ENCODE measurements around the gene GALNT13.

GALNT13 gene

DNA sequence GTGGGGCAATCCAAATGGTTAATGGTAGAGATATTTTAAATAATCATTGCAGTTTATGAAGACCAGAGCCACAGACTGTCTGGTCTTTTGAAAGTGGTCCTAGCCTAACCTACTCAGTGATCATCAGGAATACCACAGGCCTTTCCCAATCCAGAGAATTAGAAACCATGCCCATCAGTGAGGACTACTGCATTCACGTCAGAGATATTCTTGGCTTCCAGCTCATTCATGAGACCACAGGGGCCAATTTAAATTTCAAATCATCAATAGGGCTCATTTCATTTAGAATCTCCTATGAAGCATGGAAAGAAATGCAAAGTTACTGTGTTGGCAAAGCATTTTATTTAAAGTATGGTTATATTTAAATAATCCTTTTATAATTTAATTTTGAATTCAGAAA is 464.5 kb downstream of the GALNT13 start:
- DNase-seq: no peak

DNA sequence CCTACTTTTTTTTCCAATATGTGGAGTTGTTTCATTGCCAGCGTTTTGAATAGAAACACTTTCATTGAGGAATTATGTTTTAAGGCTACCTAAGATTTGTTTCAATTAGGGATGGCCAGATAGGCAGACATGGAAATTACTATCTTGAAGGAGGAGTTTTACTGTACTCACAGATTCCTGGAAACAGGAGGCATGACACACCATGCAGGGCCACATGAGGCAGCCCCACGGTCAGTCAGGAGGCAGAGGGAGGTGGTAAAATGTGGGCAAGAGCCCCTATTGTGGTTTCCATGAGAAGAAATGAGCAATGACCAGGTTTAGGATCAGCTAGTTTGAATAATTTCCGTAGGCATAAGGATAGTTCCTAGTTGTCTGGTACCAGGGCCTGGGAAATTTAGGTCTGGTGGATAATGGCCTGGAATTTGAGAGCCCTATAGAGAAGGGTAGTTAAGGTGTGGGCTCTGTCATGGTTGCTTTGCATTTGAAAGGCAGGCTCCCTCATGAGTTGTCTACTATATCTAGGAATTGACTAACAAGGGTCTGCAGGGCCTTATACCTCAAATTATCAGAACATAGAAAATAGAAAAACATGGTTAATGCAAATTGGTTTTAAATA is 466.7 kb downstream of the GALNT13 start:
- DNase-seq: peak; percentile 81

DNA sequence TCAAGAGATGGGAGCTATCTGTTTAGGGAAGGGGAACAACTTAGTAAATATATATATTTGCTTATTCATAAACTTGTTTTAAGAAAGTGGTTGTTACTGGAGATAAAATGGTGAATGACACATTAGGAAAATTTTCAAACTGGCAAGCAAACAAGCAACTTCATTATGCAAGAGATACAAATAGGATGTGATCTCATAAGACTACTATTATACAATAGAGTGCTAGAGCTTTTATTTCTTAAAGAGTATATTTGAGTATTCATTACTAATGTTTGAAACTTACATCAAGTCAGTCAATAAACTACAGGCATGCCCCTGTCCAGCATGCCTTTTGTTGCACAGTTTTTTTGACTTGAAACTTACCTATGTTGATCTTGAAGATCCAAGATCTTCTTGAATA is 471.6 kb downstream of the GALNT13 start:
- no peak for DNase-seq

DNA sequence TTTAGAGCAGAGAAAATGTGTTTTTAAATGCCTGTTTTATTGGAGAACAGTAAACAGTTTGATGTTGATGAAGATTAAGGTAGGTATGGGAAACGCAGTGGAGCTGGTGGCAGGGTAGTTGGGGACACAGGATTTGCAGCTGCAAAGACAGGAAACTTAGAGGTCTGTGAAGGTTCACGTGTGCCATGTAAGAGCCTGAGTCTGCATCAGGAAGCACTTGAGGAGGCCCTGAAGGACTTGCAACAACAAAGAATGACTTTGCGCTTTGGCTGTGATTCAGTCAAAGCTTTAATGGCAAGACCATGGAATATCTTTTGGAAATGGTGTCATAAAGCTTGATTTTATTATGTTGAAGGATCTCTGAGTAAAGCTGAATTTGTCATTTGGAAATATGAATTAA is 479.2 kb downstream of the GALNT13 start:
- no peak for DNase-seq

DNA sequence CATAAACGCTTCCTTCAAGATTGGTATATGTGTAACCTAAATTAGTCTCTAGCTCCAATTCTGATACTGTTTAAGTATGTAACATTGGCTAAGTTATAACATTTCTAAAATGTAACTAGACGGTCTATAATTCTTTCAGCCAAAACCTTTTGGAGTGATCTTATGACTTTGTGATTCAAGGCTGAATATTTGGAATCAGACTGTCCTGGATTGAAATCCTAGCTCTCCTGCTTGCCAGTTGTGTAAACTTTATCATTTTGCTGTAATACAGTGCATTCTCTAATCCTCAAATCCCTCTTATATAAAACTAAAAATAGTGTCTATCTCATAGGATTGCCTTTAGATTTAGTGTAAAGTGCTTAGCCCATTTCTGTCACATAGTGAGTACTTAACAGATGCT is 489.6 kb downstream of the GALNT13 start:
- no peak for DNase-seq

DNA sequence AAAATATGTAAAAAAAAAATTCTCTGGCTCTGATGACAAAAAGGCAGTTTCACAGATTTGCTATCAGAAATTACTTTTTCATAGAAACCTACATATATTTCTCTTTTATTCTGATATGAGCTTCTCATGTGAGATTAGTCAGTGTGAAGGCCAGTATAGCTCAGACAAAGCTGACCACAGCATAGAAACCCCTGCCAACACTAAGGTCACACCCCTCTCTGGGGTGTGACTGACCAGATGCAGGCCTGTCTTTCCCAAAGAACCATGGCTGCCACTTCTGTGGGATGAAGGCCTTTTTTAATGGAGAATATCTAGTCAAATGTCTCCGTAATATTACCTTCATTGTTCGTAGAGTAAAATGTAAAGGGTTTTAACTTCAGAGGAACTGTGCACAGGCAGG is 496.4 kb downstream of the GALNT13 start:
- no peak for DNase-seq

DNA sequence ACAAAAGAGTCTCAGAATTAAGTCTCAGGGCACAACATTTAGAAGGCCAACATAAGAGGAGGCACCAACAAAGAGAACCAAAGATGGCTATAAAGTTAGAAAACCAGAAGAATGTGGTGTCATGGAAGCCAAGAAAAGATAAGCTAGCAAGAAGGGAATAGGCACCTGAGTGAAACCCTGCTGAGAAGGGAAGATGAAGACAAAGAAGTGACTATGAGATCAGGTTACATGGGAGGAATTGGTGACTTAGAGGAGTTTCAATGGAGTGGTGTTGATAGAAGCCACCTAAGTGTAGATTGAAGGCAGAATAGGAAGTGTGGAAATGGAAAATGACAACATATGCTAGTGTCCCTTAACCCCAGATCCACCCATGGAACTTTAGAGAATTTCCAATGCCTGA is 499.2 kb downstream of the GALNT13 start:
- DNase-seq: no peak

DNA sequence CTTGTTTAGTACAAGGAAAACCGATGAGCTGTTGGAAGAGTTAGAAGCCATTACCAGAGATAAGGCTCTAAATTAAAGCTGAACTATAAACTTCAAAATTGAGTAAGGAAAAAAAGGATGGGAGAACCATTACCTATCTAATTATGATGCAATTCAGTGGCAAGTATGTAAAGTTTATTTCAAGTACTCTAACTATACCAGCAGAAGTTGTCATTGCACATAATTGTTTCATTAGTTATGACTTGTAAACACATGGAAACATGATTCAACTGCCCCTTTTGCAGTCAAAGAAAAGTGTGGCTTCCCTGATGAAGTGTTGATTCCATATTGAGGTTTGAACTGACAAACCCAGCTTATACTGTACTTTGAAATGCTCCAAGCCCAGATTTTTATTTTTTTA is 502.7 kb downstream of the GALNT13 start:
- no peak for DNase-seq

DNA sequence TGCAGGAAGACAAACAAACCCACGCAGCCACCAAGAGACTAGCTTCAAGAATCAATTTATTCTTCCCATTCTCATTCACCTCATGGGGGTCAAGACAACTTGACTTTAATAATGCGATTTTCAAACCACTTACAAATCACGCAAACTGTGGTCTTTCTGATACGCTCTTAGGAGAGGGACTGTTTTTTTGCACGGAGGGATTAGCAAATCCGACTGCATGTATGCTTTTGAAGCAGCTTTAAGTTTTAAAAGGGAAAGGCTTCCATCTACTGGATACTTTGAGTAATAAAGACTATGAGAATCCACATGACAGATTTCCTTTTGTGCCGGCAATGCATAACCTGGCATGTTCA is 503.8 kb downstream of the GALNT13 start:
- DNase-seq: no peak

DNA sequence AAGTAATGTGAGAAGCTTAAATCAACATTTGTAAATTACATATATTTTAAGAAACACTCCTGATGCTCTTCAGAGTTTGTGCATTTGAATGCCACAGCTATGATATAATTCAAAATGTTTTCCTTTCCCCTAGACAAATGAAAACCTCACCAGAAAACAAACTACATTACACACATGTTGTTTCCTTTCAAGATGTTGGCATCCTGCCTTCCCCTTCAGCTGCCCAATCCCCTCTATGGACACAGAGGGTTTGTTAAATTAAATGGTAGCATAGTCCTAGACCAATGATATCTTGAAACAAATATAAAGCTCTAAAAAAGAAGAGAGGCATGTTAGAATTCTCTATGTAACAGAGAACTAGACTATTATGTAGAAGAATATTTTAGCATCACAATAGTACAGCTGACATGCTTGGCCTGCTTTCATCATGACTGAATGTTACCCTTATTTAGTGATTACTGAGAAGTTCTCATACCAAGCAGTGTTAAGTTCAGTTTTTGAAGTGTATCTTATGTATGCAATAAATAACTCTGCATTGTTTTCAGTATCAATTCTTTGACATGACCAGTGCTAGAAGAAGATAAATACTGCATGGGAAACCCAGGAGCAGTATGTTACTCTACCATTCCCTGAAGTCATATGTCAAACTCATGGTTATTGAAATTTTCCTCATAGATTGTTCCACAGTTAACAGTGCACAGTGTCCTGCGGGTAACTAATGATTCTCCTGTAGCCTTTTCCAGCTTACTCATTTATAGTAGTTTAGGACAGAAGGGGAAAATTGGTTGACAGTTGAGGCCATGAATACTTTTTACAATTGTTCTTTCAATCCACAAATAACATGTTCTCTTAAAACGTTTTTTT is 510.4 kb downstream of the GALNT13 start:
- DNase-seq: no peak

DNA sequence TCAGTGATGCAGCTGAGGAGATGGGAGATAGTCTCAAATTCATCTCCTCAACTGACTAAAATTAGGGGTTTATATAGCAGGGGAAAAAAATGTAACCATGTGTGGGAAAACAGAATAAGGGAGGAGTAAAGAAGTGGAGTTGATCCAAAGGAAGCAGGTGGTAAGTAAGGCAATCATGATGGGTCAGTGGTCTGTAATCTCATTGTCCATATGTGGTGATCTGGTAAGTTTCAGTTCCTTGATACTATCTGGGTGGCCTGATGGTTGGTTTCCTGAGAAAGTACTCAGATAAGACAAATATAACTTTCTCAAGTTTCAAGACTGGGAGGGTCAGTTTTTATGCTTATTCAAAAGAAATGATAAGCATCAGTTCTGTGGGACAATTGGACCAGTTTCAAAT is 514.5 kb downstream of the GALNT13 start:
- DNase-seq: no peak

DNA sequence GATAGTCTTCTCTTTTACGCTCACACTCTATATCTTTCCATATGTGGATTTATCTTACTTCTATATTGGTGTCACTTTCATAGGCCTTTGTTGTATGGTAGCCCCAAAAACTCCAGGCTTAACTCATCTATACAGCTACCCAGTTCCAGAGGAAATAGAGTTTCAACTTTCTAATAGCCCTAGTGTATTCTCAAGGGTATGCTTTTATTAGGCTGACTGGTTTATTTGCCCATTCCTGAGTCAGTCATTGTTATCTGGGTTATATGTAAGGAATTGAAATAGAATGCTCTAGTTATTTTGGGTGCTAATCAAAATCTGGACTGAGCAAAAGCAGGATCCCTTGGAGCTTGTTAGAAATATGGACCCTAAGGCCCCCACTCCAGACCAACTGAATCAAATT is 519.3 kb downstream of the GALNT13 start:
- no peak for DNase-seq

DNA sequence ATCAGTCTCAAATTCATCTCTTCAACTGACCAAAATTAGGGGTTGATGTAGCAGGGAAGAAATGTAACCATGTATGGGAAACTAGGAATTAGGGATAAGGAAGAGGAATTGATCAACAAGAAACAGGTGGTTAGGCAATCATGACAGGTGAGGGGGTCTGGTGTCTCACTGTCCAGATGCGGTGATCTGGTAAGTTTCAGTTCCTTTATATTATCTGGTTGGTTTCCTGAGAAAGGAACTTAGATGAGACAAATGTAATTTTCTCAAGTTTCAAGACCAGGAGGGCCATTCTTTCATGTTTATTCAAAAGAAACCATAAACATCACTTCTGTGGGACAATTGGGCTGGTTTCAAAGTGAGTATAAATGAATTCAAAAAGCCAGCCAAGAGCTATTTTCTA is 520.5 kb downstream of the GALNT13 start:
- DNase-seq: no peak

DNA sequence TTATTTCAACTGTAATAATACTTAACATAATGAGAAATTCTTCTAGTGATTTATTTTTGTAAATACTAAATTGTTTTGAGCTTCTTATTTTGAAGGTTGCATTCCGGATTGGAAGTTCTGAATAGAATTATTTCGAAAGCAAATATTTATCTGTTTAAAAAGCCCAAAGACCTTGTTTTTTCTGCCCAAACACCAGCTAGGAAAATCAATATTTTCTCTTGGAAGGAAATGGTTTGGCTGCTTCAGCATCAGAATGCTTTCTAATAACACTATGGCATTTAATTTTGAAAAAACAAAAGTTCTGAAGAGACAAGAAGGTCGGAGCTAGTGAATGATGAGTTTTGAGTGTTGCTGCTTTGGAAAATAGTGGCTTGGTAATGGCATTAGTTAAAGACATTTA is 522.9 kb downstream of the GALNT13 start:
- DNase-seq: no peak

DNA sequence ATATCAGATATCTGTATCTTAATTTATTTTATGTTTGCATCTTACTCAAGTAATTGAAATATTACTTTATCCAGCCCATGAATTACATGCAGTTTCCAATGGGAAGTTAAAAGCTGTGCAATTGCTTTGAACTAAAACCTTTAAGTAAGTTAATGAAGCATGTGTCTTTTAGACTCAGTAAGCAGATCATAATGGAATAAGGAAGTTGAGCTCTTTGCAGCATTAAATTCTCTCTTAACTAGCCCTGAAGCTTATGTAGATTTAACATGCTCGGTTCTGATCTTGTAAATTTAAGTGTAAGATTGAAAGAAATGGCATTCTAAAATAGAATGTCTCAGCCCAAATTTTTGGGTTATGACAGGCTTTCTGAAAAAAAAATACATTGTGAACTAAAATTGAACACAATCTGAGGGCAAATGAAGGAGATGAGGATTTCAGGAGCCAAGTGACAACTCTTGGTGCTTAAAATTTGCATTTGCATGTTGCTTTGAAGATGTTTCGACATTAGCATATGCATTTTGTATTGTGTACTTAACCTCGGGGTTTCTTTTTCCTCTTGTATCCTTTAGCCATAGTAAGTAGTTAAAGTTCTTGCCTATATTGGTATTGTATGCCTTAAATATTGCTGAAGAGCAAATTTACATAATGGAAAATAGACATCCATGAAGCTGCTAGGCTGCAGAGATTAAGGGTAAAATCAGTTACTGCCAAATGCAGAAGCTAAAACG is 529.0 kb downstream of the GALNT13 start:
- no peak for DNase-seq

DNA sequence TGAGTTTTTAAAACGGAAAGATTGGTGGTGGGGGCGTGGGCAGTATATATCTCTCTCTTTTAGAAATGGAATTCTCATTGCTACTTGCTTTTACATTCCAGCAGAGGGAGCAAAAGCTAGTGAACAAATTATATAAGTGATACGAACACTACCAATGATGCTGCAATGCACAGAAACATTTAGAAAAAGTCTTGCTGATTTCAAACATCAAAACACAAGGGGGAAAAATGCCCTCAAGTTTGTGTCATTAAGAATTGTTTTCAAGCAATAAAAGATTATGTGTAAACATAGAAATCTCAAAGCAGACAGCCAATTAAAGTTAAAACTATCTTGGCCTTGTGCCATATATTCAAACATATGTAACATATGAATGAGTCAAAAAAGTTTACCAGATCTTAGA is 530.5 kb downstream of the GALNT13 start:
- DNase-seq: no peak

DNA sequence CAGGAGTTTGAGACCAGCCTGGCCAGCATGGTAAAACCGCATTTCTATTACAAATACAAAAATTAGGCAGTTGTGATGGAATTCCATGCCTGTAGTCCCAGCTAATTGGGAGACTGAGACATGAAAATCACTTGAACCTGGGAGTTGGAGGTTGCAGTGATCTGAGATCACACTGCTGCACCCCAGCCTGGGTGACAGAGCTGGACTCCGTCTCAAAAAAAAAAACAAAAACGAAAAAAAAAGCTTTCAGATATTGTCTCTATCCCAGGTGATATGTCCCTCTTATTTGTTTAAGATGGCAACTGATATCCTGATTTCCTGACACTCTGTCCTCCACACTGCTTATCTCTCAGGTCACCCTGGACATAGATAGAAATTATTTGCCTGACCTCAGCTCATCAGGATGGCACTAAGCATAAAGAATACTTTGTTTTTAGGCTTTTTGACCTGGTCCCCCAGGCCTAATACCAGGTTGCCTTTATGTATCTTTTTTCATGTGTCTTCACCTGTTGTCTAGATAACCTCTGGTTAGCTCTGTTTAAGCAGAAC is 531.6 kb downstream of the GALNT13 start:
- DNase-seq: no peak

DNA sequence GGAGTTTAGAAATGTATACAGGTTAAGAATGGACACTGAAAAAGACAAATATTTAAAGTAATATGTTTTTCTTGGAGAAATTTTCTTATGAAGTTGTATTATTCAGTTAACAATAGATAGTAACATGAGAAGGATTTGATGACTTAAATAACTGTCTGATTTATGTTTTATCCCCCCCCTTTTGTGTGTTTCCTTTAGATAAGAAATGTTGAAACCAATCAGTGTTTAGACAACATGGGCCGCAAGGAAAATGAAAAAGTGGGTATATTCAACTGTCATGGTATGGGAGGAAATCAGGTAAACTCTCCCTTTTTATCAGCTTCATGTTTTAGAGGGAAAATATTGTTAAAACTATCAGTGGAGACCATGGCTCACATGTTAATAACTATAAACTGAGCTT is 537.1 kb downstream of the GALNT13 start:
- no peak for DNase-seq

DNA sequence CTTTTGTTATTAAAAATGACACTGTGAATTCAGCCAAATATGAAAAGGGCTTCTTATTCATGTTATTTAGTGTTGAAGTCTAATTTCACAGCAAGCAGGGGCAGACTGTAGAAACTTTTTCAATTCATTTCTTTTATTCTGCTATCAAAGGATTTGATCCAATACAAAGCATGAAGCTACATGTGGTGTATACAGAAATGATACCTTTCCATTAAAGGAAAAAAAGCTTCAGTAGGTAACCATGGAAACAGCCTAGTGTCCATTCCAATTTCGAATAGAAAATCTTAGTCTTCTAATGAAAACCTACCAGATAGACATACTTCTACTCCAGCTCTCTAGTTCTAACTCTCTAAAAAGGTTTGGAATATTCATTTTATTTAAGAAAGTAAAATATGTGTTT is 550.5 kb downstream of the GALNT13 start:
- no peak for DNase-seq

DNA sequence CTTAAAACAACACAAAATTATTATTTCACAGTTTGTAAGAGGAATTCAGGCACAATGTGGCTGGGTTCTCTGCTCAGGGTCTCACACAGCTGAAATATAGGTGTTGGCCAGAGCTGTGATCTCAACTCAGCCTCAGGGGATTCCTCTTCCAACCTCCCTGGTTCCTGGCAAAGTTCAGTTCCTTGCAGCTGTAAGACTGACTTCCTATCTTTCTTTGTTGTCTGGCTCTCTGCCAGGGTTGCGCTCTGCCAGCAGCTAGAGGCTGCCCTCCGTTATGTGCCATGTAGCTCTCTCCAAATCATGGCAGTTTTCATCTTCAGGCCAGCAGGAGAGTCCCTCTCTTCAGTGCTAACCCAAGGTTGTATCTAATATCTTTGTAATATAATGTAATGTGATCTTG is 554.3 kb downstream of the GALNT13 start:
- peak; percentile 54 for DNase-seq

DNA sequence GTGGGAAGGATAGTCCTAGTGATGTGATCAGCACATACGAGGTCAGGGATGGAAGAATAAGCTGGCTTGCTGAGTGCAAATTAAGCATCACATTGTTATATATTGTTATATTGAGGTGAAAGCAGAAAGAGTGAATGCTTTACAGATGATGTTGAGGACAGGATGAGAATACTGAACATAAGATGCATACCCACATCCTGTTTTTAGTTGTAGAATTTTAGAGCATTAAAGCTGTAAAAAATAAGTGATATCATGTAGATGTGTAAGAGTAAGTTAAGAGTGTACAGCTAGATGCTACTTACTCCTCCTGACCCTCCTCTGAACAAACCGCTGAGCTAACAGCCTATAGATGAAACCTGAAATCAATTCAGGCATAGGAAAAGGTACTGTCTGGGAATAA is 555.7 kb downstream of the GALNT13 start:
- DNase-seq: no peak

DNA sequence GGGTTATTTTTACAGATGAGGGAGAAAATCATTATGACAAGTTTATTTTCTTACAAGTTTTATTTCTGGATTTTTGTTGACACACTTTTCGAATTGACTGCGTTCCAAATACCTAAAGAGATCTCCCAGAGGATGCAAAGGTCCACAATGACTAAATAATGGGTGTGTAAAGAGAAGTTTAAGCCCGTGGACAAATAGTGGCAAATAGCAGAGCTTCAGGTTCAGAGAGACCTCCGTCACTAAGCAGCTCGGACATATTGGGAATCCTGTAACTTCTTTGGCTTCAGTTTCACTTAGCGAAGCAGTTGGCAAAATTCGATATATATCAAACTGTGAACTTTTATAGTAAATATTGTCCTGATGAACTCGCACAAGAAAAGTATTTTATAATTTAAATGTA is 556.3 kb downstream of the GALNT13 start:
- DNase-seq: no peak

DNA sequence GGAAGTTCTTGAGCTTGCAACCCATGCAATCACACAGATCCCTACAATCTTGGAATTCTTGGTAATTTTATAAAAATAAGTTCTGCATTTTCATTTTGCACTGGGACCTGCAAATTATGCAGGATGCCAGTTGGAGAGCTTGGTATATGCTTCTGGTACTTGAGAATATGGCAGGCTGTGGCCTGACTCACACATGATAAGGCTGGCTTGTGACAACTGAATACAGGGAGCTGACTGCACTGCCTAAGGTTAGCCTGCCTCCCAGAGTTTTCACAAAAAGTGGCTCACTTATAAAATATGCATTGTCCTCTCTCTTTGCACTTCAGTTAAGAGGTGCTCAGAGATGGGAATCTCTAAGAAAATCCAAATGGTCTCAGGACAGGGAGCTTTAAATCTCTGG is 561.3 kb downstream of the GALNT13 start:
- no peak for DNase-seq

DNA sequence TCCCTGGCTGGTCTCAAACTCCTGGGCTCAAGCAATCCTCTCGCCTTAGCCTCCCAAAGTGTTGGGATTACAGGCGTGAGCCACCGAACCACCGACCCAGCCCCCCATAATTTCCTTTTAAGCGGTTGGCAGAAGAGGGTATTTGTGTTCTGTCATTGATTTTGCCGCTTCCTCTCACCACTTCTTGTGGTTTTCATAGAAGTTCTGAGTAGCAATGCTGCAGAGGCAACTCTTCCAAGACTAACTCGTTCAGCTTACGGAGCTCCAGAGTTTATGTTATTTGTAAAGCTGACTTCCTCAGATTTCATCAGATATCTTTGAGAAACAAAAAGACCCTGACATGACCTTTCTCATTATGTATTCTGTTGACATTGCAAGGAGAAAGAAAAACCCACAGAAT is 565.4 kb downstream of the GALNT13 start:
- DNase-seq: no peak
